Stimulated activated CD8-positive, alpha-beta memory T cell treated with anti-CD3 and anti-CD28 coated beads, Interleukin-2, amount 100 ng/mL, for 48 hours (primary cell): ENCODE measurements around the gene PRICKLE2.

Experiments
- DNase-seq, 2 donors: peaks; one replicate each; pipeline ENCODE4 v3.0.0-alpha.2; 2020; ENCODE audit warnings: low read depth in 2 of 2

The PRICKLE2 gene

DNA sequence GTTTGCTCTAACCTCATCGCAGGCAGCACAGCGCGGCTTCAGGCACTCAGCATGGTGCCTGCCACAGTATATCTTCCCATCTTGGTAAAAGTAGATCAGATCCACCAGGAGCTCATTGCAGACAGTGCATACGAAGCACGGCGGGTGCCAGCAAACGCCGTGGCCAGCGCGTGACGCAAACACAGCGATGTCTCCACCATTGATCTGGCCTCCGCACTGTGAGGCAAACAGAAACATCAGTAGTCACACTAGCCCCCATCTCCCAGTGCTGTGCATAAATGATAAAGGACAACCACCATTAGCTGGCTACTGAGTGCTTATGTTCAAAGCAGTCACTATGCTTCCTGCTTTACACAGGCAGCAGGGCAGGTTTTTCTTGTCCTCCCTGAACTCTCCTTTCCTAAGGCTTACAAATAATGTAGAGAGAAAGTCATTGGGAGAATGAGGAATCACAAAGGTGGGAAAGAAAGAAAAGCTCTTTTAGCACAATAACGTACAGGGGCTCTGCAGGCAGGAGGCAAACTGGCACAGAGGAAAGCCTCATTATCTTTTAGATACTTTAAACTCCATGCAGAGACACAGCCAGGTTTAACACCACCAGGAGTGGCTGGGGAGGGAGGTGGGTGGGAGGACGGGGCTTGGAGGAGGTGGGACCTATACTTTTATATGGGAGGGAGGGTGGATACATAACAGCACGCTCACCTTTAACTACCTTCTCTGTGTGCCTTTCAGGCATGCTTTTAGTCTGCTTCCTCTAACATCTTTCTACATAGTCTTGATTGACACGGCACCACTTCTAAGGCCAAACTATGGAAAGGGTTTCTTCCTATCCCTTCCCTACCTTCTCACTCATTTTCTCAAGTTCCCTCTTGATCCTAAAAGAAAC is 67.9 kb downstream of the PRICKLE2 start:
- DNase-seq: no peak

- no peak for DNase-seq
Observed at GRCh38 chr3:64155328-64155727, 69.9 kb downstream of the PRICKLE2 start.

GRCh38 chr3:64152676-64153466 is 72.4 kb downstream of the PRICKLE2 start:
- DNase-seq: no peak

GRCh38 chr3:64152086-64152485 is 73.2 kb downstream of the PRICKLE2 start:
- DNase-seq: no peak

- no peak for DNase-seq
Observed at GRCh38 chr3:64151342-64151871, 73.9 kb downstream of the PRICKLE2 start.

DNA sequence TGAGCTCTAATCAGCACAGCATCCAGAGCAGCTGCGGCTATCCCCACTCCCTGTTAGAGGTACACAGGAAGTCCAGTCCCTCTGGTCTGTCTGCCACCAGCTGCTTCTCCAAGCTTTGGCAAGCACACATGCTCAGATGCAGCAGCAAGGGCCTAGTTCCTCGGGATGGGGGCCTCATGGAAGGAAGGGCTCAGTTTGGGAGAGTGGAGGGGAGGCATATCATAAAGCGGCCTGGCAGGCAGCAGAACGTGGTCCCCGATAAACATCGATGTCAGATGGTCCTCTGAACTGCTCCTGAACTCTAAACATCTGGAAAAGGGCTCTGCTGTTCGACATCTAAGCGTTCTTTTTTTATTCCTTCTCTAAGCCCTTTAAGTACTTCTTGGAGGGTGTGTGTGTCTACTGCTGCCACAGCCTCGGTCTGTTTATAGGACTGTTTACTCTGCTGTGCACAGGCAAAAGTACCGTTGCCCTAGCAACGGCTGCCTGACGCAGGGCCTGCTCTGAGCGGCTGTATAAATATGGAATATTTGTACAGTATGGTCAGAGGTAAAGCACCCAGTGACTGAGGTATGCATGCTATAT is 74.6 kb downstream of the PRICKLE2 start:
- DNase-seq: no peak

- no peak for DNase-seq
Observed at GRCh38 chr3:64149886-64150285, 75.4 kb downstream of the PRICKLE2 start.

DNA sequence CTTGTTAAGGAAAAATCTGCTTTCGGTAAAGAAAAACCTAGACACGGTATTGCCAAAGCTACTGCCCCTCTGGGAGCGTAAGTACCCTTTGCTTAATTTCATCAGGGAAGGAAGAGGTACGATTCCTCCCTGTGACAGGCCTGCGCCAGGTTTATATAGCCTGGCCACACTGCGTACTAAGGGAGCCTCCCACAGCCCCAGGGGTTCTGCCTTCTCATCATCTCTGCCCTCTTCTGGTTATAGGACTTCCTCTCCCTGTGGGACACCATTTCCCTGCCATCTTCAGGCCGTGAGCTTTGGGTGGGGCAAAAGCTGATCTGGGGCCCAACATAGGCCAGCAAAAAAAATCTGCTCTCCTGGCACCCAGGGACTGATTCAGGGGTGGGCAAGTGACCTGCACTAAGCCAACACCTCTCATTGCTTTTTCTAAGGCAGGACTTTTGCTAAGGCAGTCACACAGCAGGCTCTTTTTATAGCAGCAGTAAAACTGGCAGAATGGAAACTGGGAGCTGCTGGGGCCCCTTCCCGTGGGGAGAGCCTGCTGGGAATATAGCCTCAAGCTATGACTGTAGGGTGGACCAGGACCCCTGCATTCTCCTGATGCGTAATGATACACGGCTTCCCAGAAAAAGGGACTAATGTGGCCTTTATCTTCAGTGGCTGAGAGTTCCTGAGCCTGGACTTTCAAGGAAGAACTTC is 76.2 kb downstream of the PRICKLE2 start:
- DNase-seq: no peak

DNA sequence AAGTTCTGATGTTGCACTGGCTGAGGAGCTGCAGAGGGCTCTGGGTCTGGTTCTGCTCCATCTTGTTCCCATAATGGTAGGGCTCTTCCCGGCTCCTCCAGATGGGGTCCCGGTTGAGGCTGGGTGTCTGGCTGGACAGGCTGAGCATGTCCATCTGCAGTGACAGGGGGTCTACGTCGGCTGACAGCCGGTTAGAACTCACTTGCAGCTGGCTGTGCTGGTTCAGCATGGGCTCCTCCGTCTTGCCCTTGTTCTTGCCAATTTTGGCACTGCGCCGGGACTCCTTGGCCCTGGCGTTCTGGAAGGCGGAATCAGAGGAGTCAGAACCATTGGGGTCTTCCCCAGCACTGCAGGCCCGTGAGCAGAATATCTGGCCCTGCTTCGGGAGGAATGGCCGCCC is 78.1 kb downstream of the PRICKLE2 start:
- no peak for DNase-seq

DNA sequence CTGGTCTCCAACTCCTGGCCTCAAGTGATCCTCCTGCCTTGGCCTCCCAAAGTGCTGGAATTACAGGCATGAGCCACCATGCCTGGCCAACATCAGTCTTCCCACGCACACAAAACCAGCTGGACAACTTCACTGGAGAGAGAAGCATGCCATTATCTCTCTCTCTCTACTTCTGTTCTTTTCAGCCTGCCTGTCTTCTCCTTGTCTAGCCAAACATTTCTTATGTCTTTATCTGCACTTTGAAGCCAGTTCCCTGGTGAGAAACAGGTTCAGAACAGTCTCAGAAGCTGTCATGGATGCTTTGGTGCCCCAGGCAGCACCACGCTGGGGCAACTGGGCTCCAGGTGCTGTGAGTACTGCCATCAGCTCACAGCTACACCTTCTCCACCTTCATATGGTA is 79.8 kb downstream of the PRICKLE2 start:
- no peak for DNase-seq

DNA sequence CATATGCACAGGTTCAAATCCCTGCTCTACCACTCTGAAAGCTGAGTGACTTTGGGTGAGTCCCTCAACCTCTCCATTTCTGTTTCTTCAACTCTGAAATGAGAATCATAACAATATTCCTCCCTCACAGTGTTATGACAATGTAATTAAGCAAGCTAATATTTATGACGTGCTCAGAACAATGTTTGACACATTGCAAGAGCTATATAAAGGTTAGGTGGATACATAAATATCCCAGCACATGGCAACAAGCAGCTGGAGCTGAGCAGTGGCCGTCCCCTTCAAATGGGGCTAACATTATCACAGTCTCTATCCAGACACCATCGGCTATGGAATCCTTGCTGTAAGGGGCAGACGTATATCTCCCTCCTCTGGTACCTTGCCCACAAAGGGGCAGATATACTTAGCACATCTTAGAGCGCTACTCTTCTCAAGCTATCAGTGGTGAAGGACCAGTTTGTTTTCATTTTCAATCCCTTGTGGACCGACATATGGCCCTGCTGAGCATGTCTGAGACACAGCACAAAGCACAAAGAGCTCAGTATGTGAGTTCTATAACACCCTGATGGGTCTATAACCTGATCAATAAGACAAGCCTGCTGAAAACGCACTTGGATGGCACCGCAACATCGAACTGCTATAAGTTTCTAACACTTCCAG is 80.9 kb downstream of the PRICKLE2 start:
- DNase-seq: no peak

DNA sequence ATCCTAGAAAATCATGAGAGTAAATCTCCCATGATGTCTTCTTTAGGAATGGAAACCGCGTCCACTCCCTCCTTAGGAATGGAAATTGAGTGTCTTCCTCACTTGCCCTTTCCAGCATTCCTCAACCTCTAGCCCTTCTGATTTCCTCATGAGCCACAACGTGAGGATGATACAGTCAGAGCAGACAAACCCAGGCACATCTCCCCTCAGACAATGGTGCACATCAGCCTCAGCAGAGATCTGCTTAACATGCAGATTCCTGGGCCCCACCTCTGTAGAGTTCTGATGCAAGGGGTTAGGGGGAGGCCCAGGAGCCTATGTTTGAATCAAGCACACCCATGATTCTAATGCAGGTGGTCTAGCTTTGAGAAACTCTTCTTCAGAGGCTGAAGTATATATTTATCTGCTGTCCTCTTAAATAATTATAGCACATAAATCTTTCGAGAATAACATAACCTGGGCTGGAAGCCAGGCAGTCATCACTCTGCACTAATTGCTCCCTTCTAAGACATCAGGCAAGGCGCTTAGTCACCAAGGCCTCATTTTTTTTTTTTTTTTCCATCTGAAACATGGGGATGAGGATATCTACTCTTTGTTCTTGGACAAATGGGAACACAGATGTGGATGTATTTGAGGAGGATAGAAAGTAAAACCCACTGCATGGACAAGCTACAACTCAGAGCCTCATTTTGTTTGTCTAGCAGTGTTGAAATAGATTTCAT is 81.7 kb downstream of the PRICKLE2 start:
- DNase-seq: no peak

- DNase-seq: no peak
Observed at GRCh38 chr3:64141476-64141875, 83.8 kb downstream of the PRICKLE2 start.

GRCh38 chr3:64140651-64141050 is 84.6 kb downstream of the PRICKLE2 start:
- no peak for DNase-seq

DNA sequence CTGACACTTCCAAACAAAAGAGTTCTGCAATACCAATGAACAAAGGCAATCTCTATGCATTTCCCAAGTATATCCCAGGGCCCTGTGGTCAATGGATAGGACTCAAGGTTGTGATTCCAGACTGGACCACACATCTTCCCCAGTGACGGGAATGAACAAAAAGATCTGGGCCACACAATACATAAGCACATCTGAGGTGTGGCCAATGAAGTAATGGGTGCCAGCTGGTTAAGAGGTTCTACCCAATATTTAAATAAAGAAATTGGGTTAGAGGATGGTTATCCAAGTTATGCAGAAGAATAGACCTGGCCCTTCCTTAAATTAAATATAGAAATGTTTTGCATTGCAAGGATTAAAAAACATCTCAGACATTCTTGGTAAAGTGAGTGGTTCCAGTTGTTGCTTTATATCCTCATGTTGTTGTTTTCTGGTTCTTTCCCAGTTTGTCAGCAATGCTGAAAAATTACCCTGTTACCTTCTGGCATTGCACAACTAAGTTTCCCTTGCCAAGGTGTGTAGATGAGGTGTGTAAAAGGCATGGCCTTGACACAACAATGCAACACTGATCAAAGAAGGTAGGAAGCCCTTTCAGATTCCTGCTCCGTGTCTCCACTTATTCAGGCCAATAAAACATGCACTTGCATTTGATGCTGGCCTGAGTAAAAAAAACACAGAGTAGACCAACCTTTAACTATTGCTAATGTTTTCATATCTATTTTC is 86.5 kb downstream of the PRICKLE2 start:
- DNase-seq: no peak

- no peak for DNase-seq
Observed at GRCh38 chr3:64138046-64138445, 87.2 kb downstream of the PRICKLE2 start.

DNA sequence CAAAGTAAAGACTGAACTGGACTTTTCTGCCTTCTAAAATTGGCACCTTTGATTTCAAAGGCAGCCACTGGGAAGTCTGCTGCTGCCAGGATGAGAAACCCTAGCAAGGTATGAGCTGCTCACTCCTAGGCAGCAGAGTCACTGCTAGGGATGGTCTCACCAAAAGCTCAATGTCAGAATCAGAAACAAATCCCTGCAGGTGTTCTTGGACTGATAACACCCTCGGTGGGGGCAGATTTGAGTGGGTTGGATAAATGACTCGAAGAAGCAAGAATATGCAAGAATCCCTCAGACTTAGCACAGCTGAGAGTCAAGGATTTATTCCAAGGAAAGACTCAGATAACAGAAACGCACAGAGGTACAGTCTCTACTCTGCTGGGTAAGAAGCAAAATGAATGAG is 90.4 kb downstream of the PRICKLE2 start:
- no peak for DNase-seq

DNA sequence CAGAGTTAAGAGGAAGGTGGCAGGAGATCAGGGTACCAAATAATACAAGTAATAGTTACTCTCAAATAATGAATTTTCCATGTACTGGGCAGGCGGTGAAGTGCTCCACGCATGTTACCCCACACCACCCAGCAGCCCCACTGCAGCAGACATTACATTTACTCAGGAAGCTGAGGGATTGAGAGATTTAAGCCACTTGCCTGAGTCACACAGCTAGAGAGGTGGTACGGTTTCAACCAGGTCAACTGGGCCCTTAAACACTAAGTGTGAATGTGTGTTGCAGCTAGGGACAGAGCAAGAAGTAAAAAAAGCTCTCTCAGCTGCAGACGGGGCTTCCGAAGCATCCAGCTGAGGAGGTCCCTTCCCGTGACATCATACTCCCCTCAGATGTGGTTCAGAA is 91.3 kb downstream of the PRICKLE2 start:
- no peak for DNase-seq

GRCh38 chr3:64133272-64133671 is 92.0 kb downstream of the PRICKLE2 start:
- no peak for DNase-seq
